Liver (tissue), 9 donors: ENCODE results near the gene GMPS. TPM values are rescaled to one million over a fixed set of nuclear protein-coding genes. Genes with fewer than 3 reads are reported as not detected.
A peak's percentile ranks its signal among the peaks of the same experiment; 100 is the strongest.

Experiments
- DNase-seq: peaks from one replicate; pipeline ENCODE4 v3.0.0-alpha.2; 2017; ENCODE audit warnings: low spot score
- H3K27ac ChIP-seq, 2 donors: one replicate each; pipeline ENCODE4 v1.7.0; 2013; ENCODE audit warnings: inconsistent platforms in 2 of 2, low read length in 2 of 2, control low read depth in 1 of 2, low read depth in 1 of 2, mild to moderate bottlenecking in 1 of 2
- H3K27me3 ChIP-seq, 4 donors: one replicate each; pipeline versions ENCODE4 v1.6.1 to v1.7.0; 2013; ENCODE audit warnings: low read length in 3 of 4, inconsistent platforms in 1 of 4, mild to moderate bottlenecking in 1 of 4, moderate library complexity in 1 of 4; ENCODE audit not compliant: control insufficient read depth in 4 of 4, insufficient read depth in 4 of 4
- H3K36me3 ChIP-seq, 4 donors: one replicate each; pipeline versions ENCODE4 v1.6.1 to v1.7.0; 2013; ENCODE audit warnings: low read length in 3 of 4, mild to moderate bottlenecking in 3 of 4, low read depth in 1 of 4, moderate library complexity in 1 of 4; ENCODE audit not compliant: control insufficient read depth in 4 of 4, insufficient read depth in 3 of 4
- H3K4me1 ChIP-seq, 4 donors: one replicate each; pipeline versions ENCODE4 v1.6.1 to v1.7.0; 2013; ENCODE audit warnings: low read length in 3 of 4, mild to moderate bottlenecking in 3 of 4, moderate library complexity in 1 of 4; ENCODE audit not compliant: control insufficient read depth in 4 of 4, insufficient read depth in 4 of 4
- H3K4me3 ChIP-seq, 3 donors: one replicate each; pipeline versions ENCODE4 v1.6.1 to v1.7.0; 2013; ENCODE audit warnings: low read length in 3 of 3, control low read depth in 1 of 3, low read depth in 1 of 3, mild to moderate bottlenecking in 1 of 3
- H3K9ac ChIP-seq, 2 donors: one replicate each; pipeline ENCODE4 v1.7.0; 2013; ENCODE audit warnings: low read length in 2 of 2, mild to moderate bottlenecking in 2 of 2, moderate library complexity in 2 of 2, control low read depth in 1 of 2, low read depth in 1 of 2
- H3K9me3 ChIP-seq, 4 donors: one replicate each; pipeline versions ENCODE4 v1.6.1 to v1.7.0; 2013; ENCODE audit warnings: low read length in 3 of 4; ENCODE audit not compliant: control insufficient read depth in 4 of 4
- EGR1 ChIP-seq, 2 donors: IDR thresholded peaks; 2 replicates each; pipeline ENCODE4 v1.6.1; 2016 to 2018; ENCODE audit warnings: antibody characterized with exemption in 2 of 2, low read depth in 2 of 2
- FOXA1 ChIP-seq: IDR thresholded peaks from 2 replicates; pipeline ENCODE4 v1.6.1; 2016; ENCODE audit warnings: antibody characterized with exemption
- FOXA2 ChIP-seq: IDR thresholded peaks from 2 replicates; pipeline ENCODE4 v1.6.1; 2016; ENCODE audit warnings: antibody characterized with exemption
- GABPA ChIP-seq, 2 donors: IDR thresholded peaks in 1 of 2; conservative IDR thresholded peaks in 1 of 2; 2 replicates each; pipeline ENCODE4 v1.6.1; 2016; ENCODE audit warnings: antibody characterized with exemption in 2 of 2, mild to moderate bottlenecking in 1 of 2, moderate library complexity in 1 of 2
- HNF4A ChIP-seq, 2 donors: conservative IDR thresholded peaks; 2 replicates each; pipeline ENCODE4 v1.6.1; 2016; ENCODE audit warnings: antibody characterized with exemption in 2 of 2, mild to moderate bottlenecking in 2 of 2
- HNF4G ChIP-seq: IDR thresholded peaks from 2 replicates; pipeline ENCODE4 v1.6.1; 2016; ENCODE audit warnings: antibody characterized with exemption
- JUND ChIP-seq, 2 donors: IDR thresholded peaks; 2 replicates each; pipeline ENCODE4 v1.6.1; 2016; ENCODE audit warnings: antibody characterized with exemption in 2 of 2
- NR2F2 ChIP-seq: IDR thresholded peaks from 2 replicates; pipeline ENCODE4 v1.6.1; 2016; ENCODE audit warnings: antibody characterized with exemption
- RAD21 ChIP-seq, 2 donors: IDR thresholded peaks; 2 replicates each; pipeline ENCODE4 v1.6.1; 2016; ENCODE audit warnings: antibody characterized with exemption in 2 of 2, mild to moderate bottlenecking in 2 of 2
- RXRA ChIP-seq, 2 donors: IDR thresholded peaks; 2 replicates each; pipeline ENCODE4 v1.6.1; 2017 to 2018; ENCODE audit warnings: antibody characterized with exemption in 2 of 2, mild to moderate bottlenecking in 1 of 2
- SP1 ChIP-seq: IDR thresholded peaks from 2 replicates; pipeline ENCODE4 v1.6.1; 2018; ENCODE audit warnings: antibody characterized with exemption, mild to moderate bottlenecking
- TAF1 ChIP-seq: conservative IDR thresholded peaks from 2 replicates; pipeline ENCODE4 v1.6.1; 2016; ENCODE audit warnings: antibody characterized with exemption, mild to moderate bottlenecking
- YY1 ChIP-seq: IDR thresholded peaks from 2 replicates; pipeline ENCODE4 v1.6.1; 2016; ENCODE audit warnings: antibody characterized with exemption, mild to moderate bottlenecking
- WGBS: extraction: QIAGEN DNeasy Blood & Tissue Kit; methylation state at CpG from one replicate; pipeline ENCODE4 v1.1.7; 2013; 5-methylcytosine and 5-hydroxymethylcytosine counted together
- polyA plus RNA-seq, 2 donors: library from polyadenylated mRNA; stranded (reverse) in 1 of 2; unstranded in 1 of 2; fragments of 200-250 nt in 1 of 2; fragments of >200 nt in 1 of 2; fragmentation: Nextera tagmentation in 1 of 2; extraction: Ambion mirVana in 1 of 2; gene quantifications; one replicate each; pipeline versions ENCODE4 v1.2.1 to v1.2.3, GENCODE V29; 2013 to 2015
- total RNA-seq, 2 donors: library from RNA; depleted of rRNA; stranded (reverse); fragments of >200 nt; gene quantifications; one replicate each; pipeline ENCODE4 v1.2.3, GENCODE V29; 2014
- TF ChIP-seq, protein P1 (sequence below): IDR thresholded peaks from 2 replicates; pipeline ENCODE4 v1.6.1; 2016; ENCODE audit warnings: antibody characterized with exemption
- TF ChIP-seq, protein P2 (sequence below): IDR thresholded peaks from 2 replicates; pipeline ENCODE4 v1.6.1; 2016; ENCODE audit warnings: antibody characterized with exemption
- TF ChIP-seq, protein P3 (sequence below): IDR thresholded peaks from 2 replicates; pipeline ENCODE4 v1.6.1; 2016; ENCODE audit warnings: antibody characterized with exemption
- TF ChIP-seq, protein P4 (sequence below): IDR thresholded peaks from 2 replicates; pipeline ENCODE4 v1.6.1; 2016; ENCODE audit warnings: antibody characterized with exemption, mild to moderate bottlenecking
- TF ChIP-seq, protein P5 (sequence below): fragments of 150-350 bp; IDR thresholded peaks from 2 replicates; pipeline ENCODE4 v1.5.1; 2017; ENCODE audit warnings: improper control_type of control experiment, low read depth, low read length; ENCODE audit not compliant: missing input control
- donor health status: healthy.
- donor health status: healthy.
- donor health status: healthy.
- donor health status: healthy.
- donor health status: healthy.

Gene GMPS
- total and polyA plus RNA-seq, 4 donors: 10.8 to 16.1 (median 14.8) TPM

DNA sequence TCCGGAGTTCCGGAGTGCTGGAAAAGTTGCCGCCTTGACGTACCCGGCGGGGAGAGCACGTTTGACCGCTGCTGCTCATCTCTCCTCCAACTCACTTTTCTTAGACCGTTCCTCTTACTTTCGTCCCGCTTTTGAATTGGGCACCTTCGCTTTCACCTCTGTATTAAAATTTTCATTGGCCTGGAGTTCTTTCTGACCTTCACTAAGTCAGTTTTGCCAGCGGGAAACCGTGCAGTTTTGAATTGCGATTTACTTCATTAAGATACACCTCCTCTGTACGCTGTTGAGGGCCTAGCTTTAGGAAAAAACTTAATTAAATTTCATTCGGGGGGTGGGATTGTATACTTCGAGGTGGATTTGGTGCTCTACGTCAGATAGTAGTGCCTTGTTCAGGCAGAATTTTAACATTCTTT, 1.3 kb downstream of the GMPS start:
- Histone ChIP-seq H3K27ac (peak overlapping the region; percentile 93 to 97), H3K4me1 (peaks cover 3 to 20% (median 18%) of the 10 kb centered on the region in 4 donors), H3K36me3 (no peaks in the 10 kb centered on the region), H3K9ac (peak overlapping the region; percentile 63 to 86), H3K4me3 (peak overlapping the region; percentile 83 to 100 (median 92)), H3K9me3 (no peaks in the 10 kb centered on the region), H3K27me3 (no peaks in the 10 kb centered on the region)
- under 1% methylated on average over 19 of the region's 19 CpGs for WGBS
- TF ChIP-seq, protein P1, sequence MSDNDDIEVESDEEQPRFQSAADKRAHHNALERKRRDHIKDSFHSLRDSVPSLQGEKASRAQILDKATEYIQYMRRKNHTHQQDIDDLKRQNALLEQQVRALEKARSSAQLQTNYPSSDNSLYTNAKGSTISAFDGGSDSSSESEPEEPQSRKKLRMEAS: no peak
- TF ChIP-seq JUND (IDR thresholded peaks at IDR 0.05): no peak
- no peak for TF ChIP-seq YY1
- TF ChIP-seq, protein P2, sequence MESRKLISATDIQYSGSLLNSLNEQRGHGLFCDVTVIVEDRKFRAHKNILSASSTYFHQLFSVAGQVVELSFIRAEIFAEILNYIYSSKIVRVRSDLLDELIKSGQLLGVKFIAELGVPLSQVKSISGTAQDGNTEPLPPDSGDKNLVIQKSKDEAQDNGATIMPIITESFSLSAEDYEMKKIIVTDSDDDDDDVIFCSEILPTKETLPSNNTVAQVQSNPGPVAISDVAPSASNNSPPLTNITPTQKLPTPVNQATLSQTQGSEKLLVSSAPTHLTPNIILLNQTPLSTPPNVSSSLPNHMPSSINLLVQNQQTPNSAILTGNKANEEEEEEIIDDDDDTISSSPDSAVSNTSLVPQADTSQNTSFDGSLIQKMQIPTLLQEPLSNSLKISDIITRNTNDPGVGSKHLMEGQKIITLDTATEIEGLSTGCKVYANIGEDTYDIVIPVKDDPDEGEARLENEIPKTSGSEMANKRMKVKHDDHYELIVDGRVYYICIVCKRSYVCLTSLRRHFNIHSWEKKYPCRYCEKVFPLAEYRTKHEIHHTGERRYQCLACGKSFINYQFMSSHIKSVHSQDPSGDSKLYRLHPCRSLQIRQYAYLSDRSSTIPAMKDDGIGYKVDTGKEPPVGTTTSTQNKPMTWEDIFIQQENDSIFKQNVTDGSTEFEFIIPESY: no peak
- no peak for TF ChIP-seq HNF4A (conservative IDR thresholded peaks at IDR 0.05)
- no peak for TF ChIP-seq EGR1 (IDR thresholded peaks at IDR 0.05; ENCODE audit: low read depth in 2 of 2)
- TF ChIP-seq NR2F2: no peak
- no peak for TF ChIP-seq FOXA1
- TF ChIP-seq, protein P3, sequence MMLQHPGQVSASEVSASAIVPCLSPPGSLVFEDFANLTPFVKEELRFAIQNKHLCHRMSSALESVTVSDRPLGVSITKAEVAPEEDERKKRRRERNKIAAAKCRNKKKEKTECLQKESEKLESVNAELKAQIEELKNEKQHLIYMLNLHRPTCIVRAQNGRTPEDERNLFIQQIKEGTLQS: no peak
- TF ChIP-seq, protein P4, sequence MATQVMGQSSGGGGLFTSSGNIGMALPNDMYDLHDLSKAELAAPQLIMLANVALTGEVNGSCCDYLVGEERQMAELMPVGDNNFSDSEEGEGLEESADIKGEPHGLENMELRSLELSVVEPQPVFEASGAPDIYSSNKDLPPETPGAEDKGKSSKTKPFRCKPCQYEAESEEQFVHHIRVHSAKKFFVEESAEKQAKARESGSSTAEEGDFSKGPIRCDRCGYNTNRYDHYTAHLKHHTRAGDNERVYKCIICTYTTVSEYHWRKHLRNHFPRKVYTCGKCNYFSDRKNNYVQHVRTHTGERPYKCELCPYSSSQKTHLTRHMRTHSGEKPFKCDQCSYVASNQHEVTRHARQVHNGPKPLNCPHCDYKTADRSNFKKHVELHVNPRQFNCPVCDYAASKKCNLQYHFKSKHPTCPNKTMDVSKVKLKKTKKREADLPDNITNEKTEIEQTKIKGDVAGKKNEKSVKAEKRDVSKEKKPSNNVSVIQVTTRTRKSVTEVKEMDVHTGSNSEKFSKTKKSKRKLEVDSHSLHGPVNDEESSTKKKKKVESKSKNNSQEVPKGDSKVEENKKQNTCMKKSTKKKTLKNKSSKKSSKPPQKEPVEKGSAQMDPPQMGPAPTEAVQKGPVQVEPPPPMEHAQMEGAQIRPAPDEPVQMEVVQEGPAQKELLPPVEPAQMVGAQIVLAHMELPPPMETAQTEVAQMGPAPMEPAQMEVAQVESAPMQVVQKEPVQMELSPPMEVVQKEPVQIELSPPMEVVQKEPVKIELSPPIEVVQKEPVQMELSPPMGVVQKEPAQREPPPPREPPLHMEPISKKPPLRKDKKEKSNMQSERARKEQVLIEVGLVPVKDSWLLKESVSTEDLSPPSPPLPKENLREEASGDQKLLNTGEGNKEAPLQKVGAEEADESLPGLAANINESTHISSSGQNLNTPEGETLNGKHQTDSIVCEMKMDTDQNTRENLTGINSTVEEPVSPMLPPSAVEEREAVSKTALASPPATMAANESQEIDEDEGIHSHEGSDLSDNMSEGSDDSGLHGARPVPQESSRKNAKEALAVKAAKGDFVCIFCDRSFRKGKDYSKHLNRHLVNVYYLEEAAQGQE: no peak
- TF ChIP-seq GABPA (IDR thresholded peaks at IDR 0.05 in 1 of 2, conservative IDR thresholded peaks at IDR 0.05 in 1 of 2): no peak
- no peak for TF ChIP-seq TAF1
- no peak for TF ChIP-seq RXRA (IDR thresholded peaks at IDR 0.05)
- no peak for TF ChIP-seq SP1
- no peak for TF ChIP-seq RAD21 (IDR thresholded peaks at IDR 0.05)
- TF ChIP-seq HNF4G: no peak
- TF ChIP-seq FOXA2: no peak
- TF ChIP-seq, protein P5, sequence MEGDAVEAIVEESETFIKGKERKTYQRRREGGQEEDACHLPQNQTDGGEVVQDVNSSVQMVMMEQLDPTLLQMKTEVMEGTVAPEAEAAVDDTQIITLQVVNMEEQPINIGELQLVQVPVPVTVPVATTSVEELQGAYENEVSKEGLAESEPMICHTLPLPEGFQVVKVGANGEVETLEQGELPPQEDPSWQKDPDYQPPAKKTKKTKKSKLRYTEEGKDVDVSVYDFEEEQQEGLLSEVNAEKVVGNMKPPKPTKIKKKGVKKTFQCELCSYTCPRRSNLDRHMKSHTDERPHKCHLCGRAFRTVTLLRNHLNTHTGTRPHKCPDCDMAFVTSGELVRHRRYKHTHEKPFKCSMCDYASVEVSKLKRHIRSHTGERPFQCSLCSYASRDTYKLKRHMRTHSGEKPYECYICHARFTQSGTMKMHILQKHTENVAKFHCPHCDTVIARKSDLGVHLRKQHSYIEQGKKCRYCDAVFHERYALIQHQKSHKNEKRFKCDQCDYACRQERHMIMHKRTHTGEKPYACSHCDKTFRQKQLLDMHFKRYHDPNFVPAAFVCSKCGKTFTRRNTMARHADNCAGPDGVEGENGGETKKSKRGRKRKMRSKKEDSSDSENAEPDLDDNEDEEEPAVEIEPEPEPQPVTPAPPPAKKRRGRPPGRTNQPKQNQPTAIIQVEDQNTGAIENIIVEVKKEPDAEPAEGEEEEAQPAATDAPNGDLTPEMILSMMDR: no peak
- DNase-seq: no peak
